ENCODE data around the gene RBL1.

RBL1 gene

DNA sequence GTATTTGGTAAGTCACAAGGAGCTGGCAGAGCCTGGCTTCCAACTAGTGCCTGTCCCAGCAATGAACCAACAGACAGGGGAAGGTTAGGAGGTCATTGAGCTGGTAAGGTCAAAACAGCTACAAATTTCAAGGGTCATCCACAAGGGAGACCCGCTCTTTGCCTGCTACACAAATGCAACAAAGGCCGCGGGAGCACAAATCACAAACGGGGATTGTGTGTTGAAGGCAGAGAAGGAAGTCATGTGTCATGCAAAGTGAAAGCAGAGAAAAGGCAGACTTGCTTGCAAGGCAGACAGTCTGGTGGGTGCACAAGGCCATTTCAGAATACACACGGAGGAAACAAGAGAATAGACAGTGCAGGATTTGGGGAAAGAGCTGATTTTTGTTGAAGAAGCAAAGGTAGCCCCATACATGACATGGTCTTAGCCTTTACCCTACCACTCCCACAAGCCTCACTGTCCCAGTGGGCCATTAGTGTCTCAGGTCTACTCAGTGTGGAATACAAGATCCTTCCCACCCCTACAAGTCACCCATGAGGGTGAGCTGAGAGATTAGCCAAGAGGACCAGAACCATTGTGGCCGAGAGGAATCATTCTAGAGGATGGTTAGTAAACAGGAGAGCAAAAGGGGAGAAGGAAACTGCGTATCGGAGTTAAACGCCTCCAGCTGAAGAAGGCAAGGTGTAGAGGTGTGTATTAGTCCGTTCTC is 126.2 kb downstream of the RBL1 start (continued):
- TF ChIP-seq, protein P1, sequence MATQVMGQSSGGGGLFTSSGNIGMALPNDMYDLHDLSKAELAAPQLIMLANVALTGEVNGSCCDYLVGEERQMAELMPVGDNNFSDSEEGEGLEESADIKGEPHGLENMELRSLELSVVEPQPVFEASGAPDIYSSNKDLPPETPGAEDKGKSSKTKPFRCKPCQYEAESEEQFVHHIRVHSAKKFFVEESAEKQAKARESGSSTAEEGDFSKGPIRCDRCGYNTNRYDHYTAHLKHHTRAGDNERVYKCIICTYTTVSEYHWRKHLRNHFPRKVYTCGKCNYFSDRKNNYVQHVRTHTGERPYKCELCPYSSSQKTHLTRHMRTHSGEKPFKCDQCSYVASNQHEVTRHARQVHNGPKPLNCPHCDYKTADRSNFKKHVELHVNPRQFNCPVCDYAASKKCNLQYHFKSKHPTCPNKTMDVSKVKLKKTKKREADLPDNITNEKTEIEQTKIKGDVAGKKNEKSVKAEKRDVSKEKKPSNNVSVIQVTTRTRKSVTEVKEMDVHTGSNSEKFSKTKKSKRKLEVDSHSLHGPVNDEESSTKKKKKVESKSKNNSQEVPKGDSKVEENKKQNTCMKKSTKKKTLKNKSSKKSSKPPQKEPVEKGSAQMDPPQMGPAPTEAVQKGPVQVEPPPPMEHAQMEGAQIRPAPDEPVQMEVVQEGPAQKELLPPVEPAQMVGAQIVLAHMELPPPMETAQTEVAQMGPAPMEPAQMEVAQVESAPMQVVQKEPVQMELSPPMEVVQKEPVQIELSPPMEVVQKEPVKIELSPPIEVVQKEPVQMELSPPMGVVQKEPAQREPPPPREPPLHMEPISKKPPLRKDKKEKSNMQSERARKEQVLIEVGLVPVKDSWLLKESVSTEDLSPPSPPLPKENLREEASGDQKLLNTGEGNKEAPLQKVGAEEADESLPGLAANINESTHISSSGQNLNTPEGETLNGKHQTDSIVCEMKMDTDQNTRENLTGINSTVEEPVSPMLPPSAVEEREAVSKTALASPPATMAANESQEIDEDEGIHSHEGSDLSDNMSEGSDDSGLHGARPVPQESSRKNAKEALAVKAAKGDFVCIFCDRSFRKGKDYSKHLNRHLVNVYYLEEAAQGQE (tag by site-specific recombination; IDR thresholded peaks at IDR 0.05), result no peak

DNA sequence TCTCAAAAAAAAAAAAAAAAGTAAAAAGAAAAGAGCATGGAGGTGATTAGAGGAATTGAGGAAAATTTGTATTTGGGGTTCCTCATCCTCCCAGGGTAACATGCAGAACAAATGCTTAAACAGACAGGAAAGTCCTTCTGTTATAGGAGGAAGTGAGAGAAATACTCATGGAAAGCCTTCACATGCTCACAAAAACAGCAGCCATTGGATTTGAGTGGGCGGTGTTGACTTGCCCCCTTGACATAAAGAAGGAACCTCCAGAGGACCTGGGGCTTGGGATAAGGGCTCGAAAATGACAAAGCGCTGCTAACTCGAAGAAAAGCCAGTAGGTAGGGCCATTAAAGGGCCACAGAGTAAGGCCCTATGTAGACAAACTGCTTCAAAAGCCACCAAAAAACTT is 126.7 kb downstream of the RBL1 start:
- no peaks in the 10 kb centered on the region for H3K9me3 ChIP-seq (ENCODE audit: control insufficient read depth, insufficient read depth, low read depth, low read length)
- no peak overlapping the region for H3K4me3 ChIP-seq (ENCODE audit: low read depth, low read length)
- no peaks in the 10 kb centered on the region for H3K36me3 ChIP-seq (ENCODE audit: control insufficient read depth in 2 of 2, insufficient read depth in 1 of 2, low read length in 2 of 2)
- TF ChIP-seq ZNF175 (tag by site-specific recombination; IDR thresholded peaks at IDR 0.05) (no peak), ZNF555 (tag by site-specific recombination; conservative IDR thresholded peaks at IDR 0.05) (no peak), ZNF621 (tag by site-specific recombination; IDR thresholded peaks at IDR 0.05) (no peak), KLF7 (tag by site-specific recombination; IDR thresholded peaks at IDR 0.05; ENCODE audit: borderline replicate concordance) (no peak), ZFP41 (tag by site-specific recombination; IDR thresholded peaks at IDR 0.05; ENCODE audit: borderline replicate concordance) (no peak), ZNF138 (tag by site-specific recombination; IDR thresholded peaks at IDR 0.05; ENCODE audit: borderline replicate concordance) (no peak), ZNF169 (tag by site-specific recombination; IDR thresholded peaks at IDR 0.05) (no peak), REPIN1 (tag by site-specific recombination; IDR thresholded peaks at IDR 0.05; ENCODE audit: low read depth) (no peak), ZNF248 (tag by site-specific recombination; IDR thresholded peaks at IDR 0.05) (no peak)
- TF ChIP-seq, protein P2, sequence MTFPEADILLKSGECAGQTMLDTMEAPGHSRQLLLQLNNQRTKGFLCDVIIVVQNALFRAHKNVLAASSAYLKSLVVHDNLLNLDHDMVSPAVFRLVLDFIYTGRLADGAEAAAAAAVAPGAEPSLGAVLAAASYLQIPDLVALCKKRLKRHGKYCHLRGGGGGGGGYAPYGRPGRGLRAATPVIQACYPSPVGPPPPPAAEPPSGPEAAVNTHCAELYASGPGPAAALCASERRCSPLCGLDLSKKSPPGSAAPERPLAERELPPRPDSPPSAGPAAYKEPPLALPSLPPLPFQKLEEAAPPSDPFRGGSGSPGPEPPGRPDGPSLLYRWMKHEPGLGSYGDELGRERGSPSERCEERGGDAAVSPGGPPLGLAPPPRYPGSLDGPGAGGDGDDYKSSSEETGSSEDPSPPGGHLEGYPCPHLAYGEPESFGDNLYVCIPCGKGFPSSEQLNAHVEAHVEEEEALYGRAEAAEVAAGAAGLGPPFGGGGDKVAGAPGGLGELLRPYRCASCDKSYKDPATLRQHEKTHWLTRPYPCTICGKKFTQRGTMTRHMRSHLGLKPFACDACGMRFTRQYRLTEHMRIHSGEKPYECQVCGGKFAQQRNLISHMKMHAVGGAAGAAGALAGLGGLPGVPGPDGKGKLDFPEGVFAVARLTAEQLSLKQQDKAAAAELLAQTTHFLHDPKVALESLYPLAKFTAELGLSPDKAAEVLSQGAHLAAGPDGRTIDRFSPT (tag by site-specific recombination; IDR thresholded peaks at IDR 0.05), result no peak
- TF ChIP-seq, protein P3, sequence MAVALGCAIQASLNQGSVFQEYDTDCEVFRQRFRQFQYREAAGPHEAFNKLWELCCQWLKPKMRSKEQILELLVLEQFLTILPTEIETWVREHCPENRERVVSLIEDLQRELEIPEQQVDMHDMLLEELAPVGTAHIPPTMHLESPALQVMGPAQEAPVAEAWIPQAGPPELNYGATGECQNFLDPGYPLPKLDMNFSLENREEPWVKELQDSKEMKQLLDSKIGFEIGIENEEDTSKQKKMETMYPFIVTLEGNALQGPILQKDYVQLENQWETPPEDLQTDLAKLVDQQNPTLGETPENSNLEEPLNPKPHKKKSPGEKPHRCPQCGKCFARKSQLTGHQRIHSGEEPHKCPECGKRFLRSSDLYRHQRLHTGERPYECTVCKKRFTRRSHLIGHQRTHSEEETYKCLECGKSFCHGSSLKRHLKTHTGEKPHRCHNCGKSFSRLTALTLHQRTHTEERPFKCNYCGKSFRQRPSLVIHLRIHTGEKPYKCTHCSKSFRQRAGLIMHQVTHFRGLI (tag by site-specific recombination; IDR thresholded peaks at IDR 0.05), result no peak
- TF ChIP-seq, protein P4, sequence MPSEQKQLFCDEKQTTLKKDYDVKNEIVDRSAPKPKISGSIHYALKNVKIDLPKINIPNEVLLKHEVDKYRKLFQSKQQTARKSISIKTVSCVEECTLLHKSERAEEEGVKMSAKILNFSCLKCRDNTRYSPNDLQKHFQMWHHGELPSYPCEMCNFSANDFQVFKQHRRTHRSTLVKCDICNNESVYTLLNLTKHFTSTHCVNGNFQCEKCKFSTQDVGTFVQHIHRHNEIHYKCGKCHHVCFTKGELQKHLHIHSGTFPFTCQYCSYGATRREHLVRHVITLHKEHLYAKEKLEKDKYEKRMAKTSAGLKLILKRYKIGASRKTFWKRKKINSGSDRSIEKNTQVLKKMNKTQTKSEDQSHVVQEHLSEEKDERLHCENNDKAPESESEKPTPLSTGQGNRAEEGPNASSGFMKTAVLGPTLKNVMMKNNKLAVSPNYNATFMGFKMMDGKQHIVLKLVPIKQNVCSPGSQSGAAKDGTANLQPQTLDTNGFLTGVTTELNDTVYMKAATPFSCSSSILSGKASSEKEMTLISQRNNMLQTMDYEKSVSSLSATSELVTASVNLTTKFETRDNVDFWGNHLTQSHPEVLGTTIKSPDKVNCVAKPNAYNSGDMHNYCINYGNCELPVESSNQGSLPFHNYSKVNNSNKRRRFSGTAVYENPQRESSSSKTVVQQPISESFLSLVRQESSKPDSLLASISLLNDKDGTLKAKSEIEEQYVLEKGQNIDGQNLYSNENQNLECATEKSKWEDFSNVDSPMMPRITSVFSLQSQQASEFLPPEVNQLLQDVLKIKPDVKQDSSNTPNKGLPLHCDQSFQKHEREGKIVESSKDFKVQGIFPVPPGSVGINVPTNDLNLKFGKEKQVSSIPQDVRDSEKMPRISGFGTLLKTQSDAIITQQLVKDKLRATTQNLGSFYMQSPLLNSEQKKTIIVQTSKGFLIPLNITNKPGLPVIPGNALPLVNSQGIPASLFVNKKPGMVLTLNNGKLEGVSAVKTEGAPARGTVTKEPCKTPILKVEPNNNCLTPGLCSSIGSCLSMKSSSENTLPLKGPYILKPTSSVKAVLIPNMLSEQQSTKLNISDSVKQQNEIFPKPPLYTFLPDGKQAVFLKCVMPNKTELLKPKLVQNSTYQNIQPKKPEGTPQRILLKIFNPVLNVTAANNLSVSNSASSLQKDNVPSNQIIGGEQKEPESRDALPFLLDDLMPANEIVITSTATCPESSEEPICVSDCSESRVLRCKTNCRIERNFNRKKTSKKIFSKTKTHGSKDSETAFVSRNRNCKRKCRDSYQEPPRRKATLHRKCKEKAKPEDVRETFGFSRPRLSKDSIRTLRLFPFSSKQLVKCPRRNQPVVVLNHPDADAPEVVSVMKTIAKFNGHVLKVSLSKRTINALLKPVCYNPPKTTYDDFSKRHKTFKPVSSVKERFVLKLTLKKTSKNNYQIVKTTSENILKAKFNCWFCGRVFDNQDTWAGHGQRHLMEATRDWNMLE (tag by site-specific recombination; conservative IDR thresholded peaks at IDR 0.05; ENCODE audit: low read depth), result no peak
- ChIA-PET CTCF (interaction anchor here (0.7 kb wide), 1 partner anchor 21 kb away, joined by 3 read pairs; no protein-coding TSS in a partner anchor), POLR2A (no interaction called here)
- H3K27ac ChIP-seq (ENCODE audit: extremely low read depth, low read depth, low read length), result no peak overlapping the region
- no peaks in the 10 kb centered on the region for H3K4me1 ChIP-seq (ENCODE audit: control insufficient read depth, insufficient read depth, low read length)

Data from HEK293 (cell line).